ENCODE measurements around the gene THRB. TPM values are rescaled to one million over a fixed set of nuclear protein-coding genes. Genes with fewer than 3 reads are reported as not detected.

The THRB gene
- total RNA-seq, 5 donors from 2014 or later (not counting 1 experiment from before 2014, with no cell fraction given): 0.03 to 0.29 (median 0.19) TPM; not detected in 2

DNA sequence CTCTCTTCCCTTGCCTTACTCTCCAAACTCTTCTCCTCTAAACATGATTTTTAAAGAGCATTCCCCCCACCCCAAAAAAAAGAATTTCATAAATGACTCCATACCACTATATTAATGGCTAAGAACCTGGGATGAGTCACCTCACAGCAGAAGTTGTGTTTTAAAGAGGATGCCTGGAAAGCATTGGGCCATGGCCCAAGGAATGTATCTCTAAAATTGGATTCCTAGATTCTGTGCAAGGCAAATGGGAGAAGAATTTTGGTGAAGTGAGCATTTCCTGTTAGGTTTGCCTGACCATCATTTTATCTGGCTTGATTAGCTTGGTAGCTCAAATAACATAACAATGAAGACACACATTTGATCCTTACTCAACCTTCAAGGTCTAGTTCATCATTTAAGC is 298.1 kb downstream of the THRB start:
- H3K27me3 Mint-ChIP-seq: peaks cover 9 to 13% of the 10 kb centered on the region in 2 donors
- no peak overlapping the region for H3K4me3 Mint-ChIP-seq
- Histone ChIP-seq H3K27me3 (replicated peaks in 1 of 2; ENCODE audit: control insufficient read depth in 2 of 2, extremely low read depth in 1 of 2, insufficient read depth in 2 of 2, low read length in 1 of 2) (no peaks in the 10 kb centered on the region), H3K27ac (ENCODE audit: low read length) (no peak overlapping the region), H3K9me3 (no peaks in the 10 kb centered on the region), H3K4me3 (ENCODE audit: control insufficient read depth in 1 of 2, extremely low read depth in 1 of 2, low read length in 1 of 2) (no peak overlapping the region), H3K4me1 (ENCODE audit: control insufficient read depth in 1 of 2, extremely low read depth in 1 of 2, insufficient read depth in 2 of 2, low read length in 2 of 2) (no peaks in the 10 kb centered on the region), H3K36me3 (ENCODE audit: control insufficient read depth in 2 of 2, extremely low read depth in 1 of 2, insufficient read depth in 1 of 2, low read length in 1 of 2) (no peaks in the 10 kb centered on the region)
- no peaks in the 10 kb centered on the region for H3K4me1 Mint-ChIP-seq
- CTCF ChIA-PET: interaction anchor here in 1 of 2 donors (0.9 kb wide), 1 partner anchor 10 kb away, joined by 4 read pairs; no protein-coding TSS in a partner anchor
- H3K9me3 Mint-ChIP-seq: no peaks in the 10 kb centered on the region
- no peak for DNase-seq
- no peak for ATAC-seq (replicated peaks in 1 of 4)
- no peaks in the 10 kb centered on the region for H3K36me3 Mint-ChIP-seq
- no peak overlapping the region for H3K27ac Mint-ChIP-seq
- POLR2A ChIA-PET: interaction anchor here in 1 of 2 donors (0.6 kb wide), 1 partner anchor 478 kb away, joined by 3 read pairs; no protein-coding TSS in a partner anchor

GRCh38 chr3:24195504-24196230 is 299.0 kb downstream of the THRB start:
- POLR2A ChIA-PET: no interaction called here
- no peak overlapping the region for H3K4me3 ChIP-seq (ENCODE audit: control insufficient read depth in 1 of 2, extremely low read depth in 1 of 2, low read length in 1 of 2)
- no peak for DNase-seq

GRCh38 chr3:24192469-24193056 is 302.1 kb downstream of the THRB start:
- WGBS (ENCODE audit: insufficient coverage): 80% methylated on average over 1 of the region's 3 CpGs
- Mint-ChIP-seq H3K27ac (no peak overlapping the region), H3K36me3 (no peaks in the 10 kb centered on the region), H3K4me3 (no peak overlapping the region), H3K4me1 (no peaks in the 10 kb centered on the region), H3K27me3 (peaks cover 0 to 7% of the 10 kb centered on the region in 2 donors), H3K9me3 (no peaks in the 10 kb centered on the region)
- no peak overlapping the region for H3K4me3 ChIP-seq (ENCODE audit: control insufficient read depth in 1 of 2, extremely low read depth in 1 of 2, low read length in 1 of 2)
- H3K36me3 ChIP-seq (ENCODE audit: control insufficient read depth in 2 of 2, extremely low read depth in 1 of 2, insufficient read depth in 1 of 2, low read length in 1 of 2): no peaks in the 10 kb centered on the region
- ChIA-PET POLR2A (no interaction called here), CTCF (interaction anchor here in 1 of 2 donors (0.6 kb wide), 1 partner anchor 642 kb away, joined by 3 read pairs; no protein-coding TSS in a partner anchor)
- DNase-seq (no peak), ATAC-seq (replicated peaks in 1 of 4) (no peak)
- no peak overlapping the region for H3K27ac ChIP-seq (ENCODE audit: low read length)
- H3K4me1 ChIP-seq (ENCODE audit: control insufficient read depth in 1 of 2, extremely low read depth in 1 of 2, insufficient read depth in 2 of 2, low read length in 2 of 2): no peaks in the 10 kb centered on the region
- no peaks in the 10 kb centered on the region for H3K27me3 ChIP-seq (replicated peaks in 1 of 2; ENCODE audit: control insufficient read depth in 2 of 2, extremely low read depth in 1 of 2, insufficient read depth in 2 of 2, low read length in 1 of 2)
- H3K9me3 ChIP-seq: no peaks in the 10 kb centered on the region

More at GRCh38 chr3:24195504-24196230, 299.0 kb downstream of the THRB start:
- Histone ChIP-seq H3K4me1 (ENCODE audit: control insufficient read depth in 1 of 2, extremely low read depth in 1 of 2, insufficient read depth in 2 of 2, low read length in 2 of 2) (no peaks in the 10 kb centered on the region), H3K27ac (ENCODE audit: low read length) (no peak overlapping the region), H3K27me3 (replicated peaks in 1 of 2; ENCODE audit: control insufficient read depth in 2 of 2, extremely low read depth in 1 of 2, insufficient read depth in 2 of 2, low read length in 1 of 2) (no peaks in the 10 kb centered on the region), H3K36me3 (ENCODE audit: control insufficient read depth in 2 of 2, extremely low read depth in 1 of 2, insufficient read depth in 1 of 2, low read length in 1 of 2) (no peaks in the 10 kb centered on the region), H3K9me3 (no peaks in the 10 kb centered on the region)
- Mint-ChIP-seq H3K9me3 (no peaks in the 10 kb centered on the region), H3K27me3 (peaks cover 7 to 9% of the 10 kb centered on the region in 2 donors), H3K4me1 (no peaks in the 10 kb centered on the region), H3K36me3 (no peaks in the 10 kb centered on the region), H3K27ac (no peak overlapping the region), H3K4me3 (no peak overlapping the region)
- CTCF ChIA-PET: interaction anchor here (0.5 to 1.1 kb wide), 4 partner anchors 9 to 349 kb away, joined by 3 to 5 read pairs (median 3); no protein-coding TSS in a partner anchor
- ATAC-seq (replicated peaks in 1 of 4): no peak

- CTCF ChIA-PET: no interaction called here
- WGBS (ENCODE audit: insufficient coverage): no CpG with 5 or more reads among the region's 4 CpGs
- H3K9me3 ChIP-seq: no peaks in the 10 kb centered on the region
Measured at GRCh38 chr3:24191801-24192403, 302.7 kb downstream of the THRB start.

DNA sequence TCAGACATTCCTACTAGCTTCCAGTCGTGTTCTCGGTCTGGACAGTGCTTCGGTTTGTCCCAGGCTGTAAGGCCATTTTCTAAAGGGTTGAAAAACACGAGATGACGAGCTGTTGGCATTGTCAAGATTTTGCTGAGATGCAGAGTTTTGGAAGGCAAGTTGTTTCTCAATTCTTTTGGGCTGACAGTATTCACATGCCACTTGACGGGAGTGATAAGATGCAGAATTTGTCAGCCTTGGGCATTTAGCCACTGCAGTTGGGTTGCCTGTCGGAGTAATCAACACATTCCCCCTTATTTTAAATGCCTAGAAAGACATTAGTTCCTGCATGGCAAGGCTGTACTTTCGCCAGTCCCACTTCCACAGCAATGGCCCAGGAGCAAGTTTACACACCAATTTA is 304.4 kb downstream of the THRB start:
- no peaks in the 10 kb centered on the region for H3K4me1 Mint-ChIP-seq
- H3K4me3 ChIP-seq (ENCODE audit: control insufficient read depth in 1 of 2, extremely low read depth in 1 of 2, low read length in 1 of 2): no peak overlapping the region
- ChIA-PET POLR2A (no interaction called here), CTCF (no interaction called here)
- H3K27ac ChIP-seq (ENCODE audit: low read length): no peak overlapping the region
- whole genome bisulfite sequencing (ENCODE audit: insufficient coverage): 68% methylated on average over 6 of the region's 8 CpGs
- H3K36me3 ChIP-seq (ENCODE audit: control insufficient read depth in 2 of 2, extremely low read depth in 1 of 2, insufficient read depth in 1 of 2, low read length in 1 of 2): no peaks in the 10 kb centered on the region
- no peaks in the 10 kb centered on the region for H3K36me3 Mint-ChIP-seq
- H3K4me3 Mint-ChIP-seq: no peak overlapping the region
- no peaks in the 10 kb centered on the region for H3K27me3 ChIP-seq (replicated peaks in 1 of 2; ENCODE audit: control insufficient read depth in 2 of 2, extremely low read depth in 1 of 2, insufficient read depth in 2 of 2, low read length in 1 of 2)
- H3K27ac Mint-ChIP-seq: no peak overlapping the region
- no peaks in the 10 kb centered on the region for H3K4me1 ChIP-seq (ENCODE audit: control insufficient read depth in 1 of 2, extremely low read depth in 1 of 2, insufficient read depth in 2 of 2, low read length in 2 of 2)
- H3K9me3 ChIP-seq: no peaks in the 10 kb centered on the region
- H3K9me3 Mint-ChIP-seq: no peaks in the 10 kb centered on the region
- DNase-seq (no peak), ATAC-seq (replicated peaks in 1 of 4) (no peak)
- peaks cover 0 to 3% of the 10 kb centered on the region in 2 donors for H3K27me3 Mint-ChIP-seq

More at GRCh38 chr3:24191801-24192403, 302.7 kb downstream of the THRB start:
- Histone ChIP-seq H3K27ac (ENCODE audit: low read length) (no peak overlapping the region), H3K4me3 (ENCODE audit: control insufficient read depth in 1 of 2, extremely low read depth in 1 of 2, low read length in 1 of 2) (no peak overlapping the region), H3K4me1 (ENCODE audit: control insufficient read depth in 1 of 2, extremely low read depth in 1 of 2, insufficient read depth in 2 of 2, low read length in 2 of 2) (no peaks in the 10 kb centered on the region), H3K36me3 (ENCODE audit: control insufficient read depth in 2 of 2, extremely low read depth in 1 of 2, insufficient read depth in 1 of 2, low read length in 1 of 2) (no peaks in the 10 kb centered on the region), H3K27me3 (replicated peaks in 1 of 2; ENCODE audit: control insufficient read depth in 2 of 2, extremely low read depth in 1 of 2, insufficient read depth in 2 of 2, low read length in 1 of 2) (no peaks in the 10 kb centered on the region)
- no peak overlapping the region for H3K27ac Mint-ChIP-seq
- POLR2A ChIA-PET: no interaction called here
- H3K4me1 Mint-ChIP-seq: no peaks in the 10 kb centered on the region
- no peak overlapping the region for H3K4me3 Mint-ChIP-seq
- H3K36me3 Mint-ChIP-seq: no peaks in the 10 kb centered on the region
- ATAC-seq (replicated peaks in 1 of 4) (no peak), DNase-seq (no peak)
- no peaks in the 10 kb centered on the region for H3K9me3 Mint-ChIP-seq
- peaks cover 0 to 7% of the 10 kb centered on the region in 2 donors for H3K27me3 Mint-ChIP-seq

DNA sequence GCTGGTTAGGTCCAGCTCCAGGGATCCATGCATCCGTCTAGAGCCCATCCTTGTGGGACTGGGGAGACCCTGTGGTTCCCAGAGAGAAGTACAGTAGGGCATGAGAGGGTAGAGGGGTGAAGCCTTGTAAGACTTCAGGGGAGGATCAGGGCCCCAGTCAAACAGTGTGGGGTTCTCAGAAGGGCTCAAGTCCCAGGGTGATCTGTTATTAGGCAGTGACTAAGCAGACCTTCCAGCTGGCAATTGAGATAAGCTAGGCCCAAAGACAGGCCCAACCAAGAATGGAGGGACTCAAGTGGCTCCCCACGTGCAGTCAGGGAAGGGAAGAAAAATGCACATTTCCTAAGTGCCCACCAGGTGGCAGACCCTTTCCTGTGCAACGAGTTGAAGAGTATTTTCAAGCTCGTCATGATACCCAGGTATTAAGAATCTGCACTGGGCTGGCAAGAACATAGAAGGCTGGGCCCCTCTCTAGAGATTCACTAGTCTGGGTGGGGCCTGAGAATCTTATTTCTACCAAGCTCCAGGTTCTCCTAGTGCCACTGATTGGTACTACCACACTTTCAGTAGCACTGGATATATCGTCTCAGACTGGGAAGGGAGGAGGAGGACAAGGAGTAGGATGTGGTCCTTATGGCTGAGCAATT is 308.8 kb downstream of the THRB start:
- H3K4me1 Mint-ChIP-seq: no peaks in the 10 kb centered on the region
- DNase-seq (peak in 4 of 35 experiments; percentile 2 to 32 (median 2)), ATAC-seq (replicated peaks in 1 of 4) (peak in 1 of 4 experiments; percentile 41)
- 25% methylated on average over 5 of the region's 5 CpGs for WGBS (ENCODE audit: insufficient coverage)
- H3K36me3 Mint-ChIP-seq: no peaks in the 10 kb centered on the region
- ChIA-PET POLR2A (no interaction called here), CTCF (interaction anchor here (0.6 to 1.0 kb wide), 7 partner anchors 9 to 790 kb away, joined by 3 to 8 read pairs (median 5); no protein-coding TSS in a partner anchor)
- H3K4me1 ChIP-seq (ENCODE audit: control insufficient read depth in 1 of 2, extremely low read depth in 1 of 2, insufficient read depth in 2 of 2, low read length in 2 of 2): no peaks in the 10 kb centered on the region
- H3K27ac ChIP-seq (ENCODE audit: low read length): no peak overlapping the region
- H3K4me3 ChIP-seq (ENCODE audit: control insufficient read depth in 1 of 2, extremely low read depth in 1 of 2, low read length in 1 of 2): no peak overlapping the region
- H3K27me3 ChIP-seq (replicated peaks in 1 of 2; ENCODE audit: control insufficient read depth in 2 of 2, extremely low read depth in 1 of 2, insufficient read depth in 2 of 2, low read length in 1 of 2): no peaks in the 10 kb centered on the region
- H3K27ac Mint-ChIP-seq: no peak overlapping the region
- no peaks in the 10 kb centered on the region for H3K27me3 Mint-ChIP-seq
- H3K4me3 Mint-ChIP-seq: no peak overlapping the region
- H3K9me3 ChIP-seq: no peaks in the 10 kb centered on the region
- no peaks in the 10 kb centered on the region for H3K36me3 ChIP-seq (ENCODE audit: control insufficient read depth in 2 of 2, extremely low read depth in 1 of 2, insufficient read depth in 1 of 2, low read length in 1 of 2)
- H3K9me3 Mint-ChIP-seq: no peaks in the 10 kb centered on the region
